HepG2 (cell line): ENCODE results near the gene WDR91. TPM values are rescaled to one million over a fixed set of nuclear protein-coding genes. Genes with fewer than 3 reads are reported as not detected.

ENCODE experiments used
- ATAC-seq: fragments of 200-7000 bp; cut with Tn5 transposase; 3 replicates; pipeline ENCODE4 v1.9.1; 2020; ENCODE audit warnings: mild to moderate bottlenecking, moderate library complexity
- BruUV-seq: library from RNA; stranded (reverse); fragments of 400-500 nt; replicated peaks from 2 replicates; lab custom pipeline; 2021; lab: Mats Ljungman, UMichigan
- CTCF ChIA-PET: fragments of 300-600 bp; formaldehyde crosslinking; extraction: SDS; loops from one replicate; lab custom pipeline; 2021; ENCODE audit warnings: low total read pairs, inconsistent platforms, low intra/inter-chr PET ratio; lab: Yijun Ruan, JAX
- POLR2A ChIA-PET: fragments of 350-600 bp; sonication (Branson Sonifier 250); formaldehyde crosslinking; loops from one replicate; lab custom pipeline; 2020; ENCODE audit warnings: antibody characterized with exemption, inconsistent platforms; lab: Yijun Ruan, JAX
- DNase-seq: peaks from one replicate; pipeline ENCODE4 v3.0.0-alpha.2; 2015; ENCODE audit warnings: low spot score
- FAIRE-seq: peaks from 3 replicates; lab custom pipeline; 2011; peaks lifted over from hg19 to GRCh38; lab: Jason Lieb, UNC
- H2AFZ ChIP-seq: one replicate; pipeline ENCODE4 v1.6.1; 2011; ENCODE audit warnings: low read length, inconsistent platforms
- H3K27ac ChIP-seq: fragments of 300-600 bp; 3 replicates; pipeline ENCODE4 v1.8.0; 2011; ENCODE audit warnings: mixed run types, mild to moderate bottlenecking, mixed read lengths, low read length, inconsistent platforms; ENCODE audit not compliant: insufficient read depth; ENCODE audit errors: extremely low read length
- H3K27me3 ChIP-seq, 2 experiments: fragments of 200-600 bp in 1 of 2; 2 replicates in 1 of 2; 3 replicates in 1 of 2; pipeline versions ENCODE4 v1.6.0 to v1.8.0; 2011; ENCODE audit warnings: low read length in 2 of 2, mild to moderate bottlenecking in 2 of 2, moderate library complexity in 2 of 2, inconsistent platforms in 1 of 2; ENCODE audit not compliant: insufficient read depth in 2 of 2, control insufficient read depth in 1 of 2
- H3K36me3 ChIP-seq, 2 experiments: fragments of 200-600 bp in 1 of 2; replicated peaks in 1 of 2; 2 replicates in 1 of 2; 3 replicates in 1 of 2; pipeline versions ENCODE4 v1.5.1 to v1.8.0; 2011; ENCODE audit warnings: low read length in 2 of 2, inconsistent platforms in 1 of 2; ENCODE audit not compliant: insufficient read depth in 2 of 2, control insufficient read depth in 1 of 2
- H3K4me1 ChIP-seq: 2 replicates; pipeline ENCODE4 v1.5.1; 2012; ENCODE audit warnings: low read length, inconsistent platforms; ENCODE audit not compliant: insufficient read depth
- H3K4me2 ChIP-seq: 2 replicates; pipeline ENCODE4 v1.6.0; 2011; ENCODE audit warnings: low read depth, low read length, inconsistent platforms
- H3K4me3 ChIP-seq, 3 experiments: fragments of 200-600 bp in 1 of 3; sonication (generic), shearing (Covaris generic) in 1 of 3; replicated peaks in 1 of 3; 2 replicates each; pipeline ENCODE4 v1.5.1; 2011 to 2016; ENCODE audit warnings: low read length in 3 of 3, inconsistent platforms in 2 of 3, low read depth in 2 of 3, mild to moderate bottlenecking in 2 of 3, control low read depth in 1 of 3, mixed read lengths in 1 of 3; ENCODE audit not compliant: insufficient read depth in 1 of 3
- H3K79me2 ChIP-seq: one replicate; pipeline ENCODE4 v1.6.1; 2011; ENCODE audit warnings: low read length, inconsistent platforms; ENCODE audit not compliant: insufficient read depth
- H3K9ac ChIP-seq: 2 replicates; pipeline ENCODE4 v1.6.0; 2011; ENCODE audit warnings: mild to moderate bottlenecking, low read depth, low read length, inconsistent platforms; ENCODE audit not compliant: insufficient read depth
- H3K9me3 ChIP-seq: 2 replicates; pipeline ENCODE4 v1.5.1; 2012; ENCODE audit warnings: mild to moderate bottlenecking, low read length
- H4K20me1 ChIP-seq: 2 replicates; pipeline ENCODE4 v1.6.0; 2011; ENCODE audit warnings: inconsistent platforms, mild to moderate bottlenecking, low read length, moderate library complexity; ENCODE audit not compliant: insufficient read depth
- ATM ChIP-seq: fragments of 450-650 bp; IDR thresholded peaks from 2 replicates; pipeline ENCODE4 v1.7.1; 2017; ENCODE audit warnings: mild to moderate bottlenecking, borderline replicate concordance
- CC2D1A ChIP-seq: sonication (generic); formaldehyde crosslinking; IDR thresholded peaks from 2 replicates; pipeline ENCODE4 v1.8.1; 2023; ENCODE audit warnings: mild to moderate bottlenecking, missing genetic modification reagents
- CHD2 ChIP-seq: IDR thresholded peaks from 2 replicates; pipeline ENCODE4 v1.6.1; 2011; ENCODE audit warnings: low read depth, low read length, improper control_type of control experiment
- EEA1 ChIP-seq: sonication (generic); formaldehyde crosslinking; IDR thresholded peaks from 2 replicates; pipeline ENCODE4 v1.5.1; 2020; ENCODE audit warnings: mild to moderate bottlenecking, missing genetic modification reagents, borderline replicate concordance
- KDM4B ChIP-seq: sonication (generic); formaldehyde crosslinking; IDR thresholded peaks from 2 replicates; pipeline ENCODE4 v1.4.0; 2020; ENCODE audit warnings: missing genetic modification reagents
- KLF13 ChIP-seq: sonication (generic); formaldehyde crosslinking; IDR thresholded peaks from 2 replicates; pipeline ENCODE4 v1.4.0; 2020; ENCODE audit warnings: mild to moderate bottlenecking, missing genetic modification reagents
- KMT2B ChIP-seq: IDR thresholded peaks from 2 replicates; pipeline ENCODE4 v1.6.1; 2016; ENCODE audit warnings: missing genetic modification reagents, missing compliant biosample characterization
- NFE2L1 ChIP-seq: sonication (generic); formaldehyde crosslinking; IDR thresholded peaks from 2 replicates; pipeline ENCODE4 v1.4.0; 2020; ENCODE audit warnings: missing genetic modification reagents, mild to moderate bottlenecking, borderline replicate concordance
- RBAK ChIP-seq: sonication (generic); formaldehyde crosslinking; IDR thresholded peaks from 2 replicates; pipeline ENCODE4 v1.5.1; 2020; ENCODE audit warnings: mild to moderate bottlenecking, missing genetic modification reagents
- STAG1 ChIP-seq: sonication (generic); formaldehyde crosslinking; IDR thresholded peaks from 2 replicates; pipeline ENCODE4 v1.4.0; 2020; ENCODE audit warnings: missing genetic modification reagents
- TBP ChIP-seq: sonication (generic); formaldehyde crosslinking; IDR thresholded peaks from 2 replicates; pipeline ENCODE4 v1.5.0; 2020; ENCODE audit warnings: missing genetic modification reagents
- TEAD3 ChIP-seq: optimal IDR thresholded peaks from 2 replicates; pipeline ENCODE3; 2016; ENCODE audit warnings: borderline replicate concordance
- TGIF2 ChIP-seq: IDR thresholded peaks from 2 replicates; pipeline ENCODE4 v1.6.1; 2016; ENCODE audit warnings: control low read depth, missing compliant biosample characterization
- ZC3H4 ChIP-seq: sonication (generic); formaldehyde crosslinking; IDR thresholded peaks from 2 replicates; pipeline ENCODE4 v1.4.0; 2020; ENCODE audit warnings: missing genetic modification reagents, borderline replicate concordance
- ZNF431 ChIP-seq: sonication (generic); formaldehyde crosslinking; IDR thresholded peaks from 2 replicates; pipeline ENCODE4 v1.9.0; 2022; ENCODE audit warnings: missing genetic modification reagents, low read depth, mild to moderate bottlenecking, borderline replicate concordance
- ZNF83 ChIP-seq: sonication (generic); formaldehyde crosslinking; IDR thresholded peaks from 2 replicates; pipeline ENCODE4 v1.4.0; 2020; ENCODE audit warnings: missing genetic modification reagents, mild to moderate bottlenecking, borderline replicate concordance
- WGBS: methylation state at CpG from one replicate; pipeline ENCODE4 v1.1.6; 2017; ENCODE audit warnings: low lambda C conversion rate; 5-methylcytosine and 5-hydroxymethylcytosine counted together
- in situ Hi-C: cut with HindIII; loops from 2 replicates; pipeline ENCODE4 v1.10.0; 2017; ENCODE audit warnings: low pct_unique_long_range_greater_than_20kb; ENCODE audit not compliant: extremely low pct_ligation_motif_present
- intact Hi-C: fragments of 100-400 bp; cut with micrococcal nuclease; formaldehyde crosslinking; loops from one replicate; pipeline ENCODE4 v1.10.0; 2022; ENCODE audit not compliant: unreplicated experiment
- polyA plus RNA-seq, 8 experiments: library from polyadenylated mRNA; depleted of rRNA in 3 of 8; stranded (reverse) in 7 of 8; unstranded in 1 of 8; fragments of >200 nt; fragmentation: Illumina TruSeq in 4 of 8; extraction: Trizol in 4 of 8; gene quantifications; 2 replicates each; pipeline versions ENCODE4 v1.2.1 to v1.2.3, GENCODE V29; 2011 to 2016; ENCODE audit warnings: low read depth in 4 of 8, missing spikeins in 1 of 8, mixed read lengths in 1 of 8; ENCODE audit not compliant: insufficient read depth in 1 of 8
- total RNA-seq, 5 experiments: library from RNA; depleted of rRNA; stranded (reverse); fragments of >200 nt; fragmentation: Illumina TruSeq; extraction: Trizol; gene quantifications; 2 replicates each; pipeline ENCODE4 v1.2.3, GENCODE V29; 2016; ENCODE audit warnings: low read depth in 1 of 5
- TF ChIP-seq, protein P1 (sequence below): sonication (generic); formaldehyde crosslinking; IDR thresholded peaks from 2 replicates; pipeline ENCODE4 v1.5.0; 2020; ENCODE audit warnings: missing genetic modification reagents, mild to moderate bottlenecking, borderline replicate concordance
- TF ChIP-seq, protein P2 (sequence below): sonication (generic); formaldehyde crosslinking; IDR thresholded peaks from 2 replicates; pipeline ENCODE4 v1.4.0; 2020; ENCODE audit warnings: missing genetic modification reagents

WDR91 gene
- total and polyA plus RNA-seq, 2 of the 13 experiments (the other 11 are each of a cell fraction or from before 2014, with no cell fraction given) = 11.6 to 12.1 TPM

DNA sequence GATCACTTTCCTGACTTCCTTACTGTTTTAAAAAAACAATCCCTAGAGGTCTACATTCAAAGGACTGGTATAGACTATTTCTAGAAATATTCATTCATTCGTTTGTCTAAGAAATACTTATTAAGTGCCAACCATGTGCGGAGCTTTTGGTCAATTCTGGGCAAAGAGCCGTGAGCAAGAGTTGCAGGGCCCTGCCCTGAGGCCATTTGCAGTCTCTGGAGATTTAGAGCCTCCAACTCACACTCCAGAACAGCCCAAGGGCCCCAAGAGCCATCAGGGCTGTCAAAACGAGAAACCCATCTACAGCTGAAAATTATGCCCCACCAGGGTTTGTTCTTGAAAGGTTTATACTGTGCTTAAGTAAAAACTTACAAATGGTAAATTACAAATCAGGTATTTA is 16.2 kb downstream of the WDR91 start (continued):
- TF ChIP-seq STAG1 (no peak), EEA1 (CRISPR knock-in tag) (no peak), KDM4B (no peak), TBP (no peak), TEAD3 (no peak), TGIF2 (CRISPR knock-in tag) (no peak)
- TF ChIP-seq, protein P1, sequence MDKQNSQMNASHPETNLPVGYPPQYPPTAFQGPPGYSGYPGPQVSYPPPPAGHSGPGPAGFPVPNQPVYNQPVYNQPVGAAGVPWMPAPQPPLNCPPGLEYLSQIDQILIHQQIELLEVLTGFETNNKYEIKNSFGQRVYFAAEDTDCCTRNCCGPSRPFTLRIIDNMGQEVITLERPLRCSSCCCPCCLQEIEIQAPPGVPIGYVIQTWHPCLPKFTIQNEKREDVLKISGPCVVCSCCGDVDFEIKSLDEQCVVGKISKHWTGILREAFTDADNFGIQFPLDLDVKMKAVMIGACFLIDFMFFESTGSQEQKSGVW (CRISPR knock-in tag) = no peak
- TF ChIP-seq, all 625 proteins: peak for 0

DNA sequence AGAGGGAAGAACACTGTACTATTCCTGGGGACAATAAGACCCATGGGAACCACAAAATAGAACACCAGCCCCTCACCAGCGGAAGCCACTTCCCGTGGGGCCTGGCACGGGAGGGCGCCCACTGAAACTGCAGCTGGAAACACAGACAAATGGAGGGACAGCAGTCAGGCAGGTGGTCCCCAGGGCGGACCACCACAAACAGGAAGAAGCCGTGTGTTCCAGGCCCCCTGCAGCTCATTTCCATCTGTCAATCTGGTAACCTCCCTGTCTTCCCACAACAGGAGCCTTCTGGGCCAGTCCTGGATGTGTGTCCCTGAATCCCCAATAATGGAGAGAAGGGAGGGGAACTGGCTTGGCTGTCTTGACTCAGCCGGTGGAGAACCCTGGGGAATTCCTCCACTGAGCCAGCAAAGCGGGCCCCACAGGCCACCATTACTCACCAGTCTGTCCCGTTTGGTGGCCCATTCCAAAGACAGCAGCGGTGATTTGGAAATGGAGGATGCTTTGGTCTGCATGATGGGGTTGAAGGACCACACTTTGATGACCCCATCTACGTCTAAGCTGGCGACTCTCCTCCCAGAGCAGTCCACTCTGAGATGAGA is 16.7 kb downstream of the WDR91 start:
- Histone ChIP-seq H3K9me3 (no peaks in the 10 kb centered on the region), H3K4me1 (peaks cover 12% of the 10 kb centered on the region), H3K9ac (no peak overlapping the region), H3K4me2 (no peak overlapping the region), H3K36me3 (peaks cover 27 to 60% of the 10 kb centered on the region in 2 experiments), H3K27ac (no peak overlapping the region), H3K4me3 (no peak overlapping the region), H4K20me1 (no peaks in the 10 kb centered on the region), H3K27me3 (no peaks in the 10 kb centered on the region), H3K79me2 (no peaks in the 10 kb centered on the region), H2AFZ (no peak overlapping the region)
- DNase-seq (no peak), ATAC-seq (no peak), FAIRE-seq (no peak)
- intact Hi-C loops (no loop called here), in situ Hi-C loops (no loop called here)
- TF ChIP-seq CC2D1A (no peak), CHD2 (no peak), KLF13 (CRISPR knock-in tag) (no peak), ZC3H4 (CRISPR knock-in tag) (no peak), ATM (no peak), ZNF431 (CRISPR knock-in tag) (no peak), ZNF83 (CRISPR knock-in tag) (no peak), KMT2B (no peak), RBAK (no peak), NFE2L1 (no peak)
- TF ChIP-seq, protein P2, sequence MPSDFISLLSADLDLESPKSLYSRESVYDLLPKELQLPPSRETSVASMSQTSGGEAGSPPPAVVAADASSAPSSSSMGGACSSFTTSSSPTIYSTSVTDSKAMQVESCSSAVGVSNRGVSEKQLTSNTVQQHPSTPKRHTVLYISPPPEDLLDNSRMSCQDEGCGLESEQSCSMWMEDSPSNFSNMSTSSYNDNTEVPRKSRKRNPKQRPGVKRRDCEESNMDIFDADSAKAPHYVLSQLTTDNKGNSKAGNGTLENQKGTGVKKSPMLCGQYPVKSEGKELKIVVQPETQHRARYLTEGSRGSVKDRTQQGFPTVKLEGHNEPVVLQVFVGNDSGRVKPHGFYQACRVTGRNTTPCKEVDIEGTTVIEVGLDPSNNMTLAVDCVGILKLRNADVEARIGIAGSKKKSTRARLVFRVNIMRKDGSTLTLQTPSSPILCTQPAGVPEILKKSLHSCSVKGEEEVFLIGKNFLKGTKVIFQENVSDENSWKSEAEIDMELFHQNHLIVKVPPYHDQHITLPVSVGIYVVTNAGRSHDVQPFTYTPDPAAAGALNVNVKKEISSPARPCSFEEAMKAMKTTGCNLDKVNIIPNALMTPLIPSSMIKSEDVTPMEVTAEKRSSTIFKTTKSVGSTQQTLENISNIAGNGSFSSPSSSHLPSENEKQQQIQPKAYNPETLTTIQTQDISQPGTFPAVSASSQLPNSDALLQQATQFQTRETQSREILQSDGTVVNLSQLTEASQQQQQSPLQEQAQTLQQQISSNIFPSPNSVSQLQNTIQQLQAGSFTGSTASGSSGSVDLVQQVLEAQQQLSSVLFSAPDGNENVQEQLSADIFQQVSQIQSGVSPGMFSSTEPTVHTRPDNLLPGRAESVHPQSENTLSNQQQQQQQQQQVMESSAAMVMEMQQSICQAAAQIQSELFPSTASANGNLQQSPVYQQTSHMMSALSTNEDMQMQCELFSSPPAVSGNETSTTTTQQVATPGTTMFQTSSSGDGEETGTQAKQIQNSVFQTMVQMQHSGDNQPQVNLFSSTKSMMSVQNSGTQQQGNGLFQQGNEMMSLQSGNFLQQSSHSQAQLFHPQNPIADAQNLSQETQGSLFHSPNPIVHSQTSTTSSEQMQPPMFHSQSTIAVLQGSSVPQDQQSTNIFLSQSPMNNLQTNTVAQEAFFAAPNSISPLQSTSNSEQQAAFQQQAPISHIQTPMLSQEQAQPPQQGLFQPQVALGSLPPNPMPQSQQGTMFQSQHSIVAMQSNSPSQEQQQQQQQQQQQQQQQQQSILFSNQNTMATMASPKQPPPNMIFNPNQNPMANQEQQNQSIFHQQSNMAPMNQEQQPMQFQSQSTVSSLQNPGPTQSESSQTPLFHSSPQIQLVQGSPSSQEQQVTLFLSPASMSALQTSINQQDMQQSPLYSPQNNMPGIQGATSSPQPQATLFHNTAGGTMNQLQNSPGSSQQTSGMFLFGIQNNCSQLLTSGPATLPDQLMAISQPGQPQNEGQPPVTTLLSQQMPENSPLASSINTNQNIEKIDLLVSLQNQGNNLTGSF (CRISPR knock-in tag) = no peak
- ChIA-PET POLR2A (no interaction called here), CTCF (no interaction called here)
- WGBS = 99% methylated on average over 5 of the region's 12 CpGs
- no TSS peak for BruUV-seq
